ENCODE measurements around the gene TMED6. TPM values are rescaled to one million over a fixed set of nuclear protein-coding genes. Genes with fewer than 3 reads are reported as not detected.
A peak's percentile ranks its signal among the peaks of the same experiment; 100 is the strongest.
"Not testable (repeated sequence)": the region's sequence is repeated elsewhere in the genome, so short reads cannot be mapped to it uniquely, and the experiment has no call there.

Gene TMED6
- total RNA-seq, 2 donors from 2014 or later = 0.51 to 0.57 TPM

DNA sequence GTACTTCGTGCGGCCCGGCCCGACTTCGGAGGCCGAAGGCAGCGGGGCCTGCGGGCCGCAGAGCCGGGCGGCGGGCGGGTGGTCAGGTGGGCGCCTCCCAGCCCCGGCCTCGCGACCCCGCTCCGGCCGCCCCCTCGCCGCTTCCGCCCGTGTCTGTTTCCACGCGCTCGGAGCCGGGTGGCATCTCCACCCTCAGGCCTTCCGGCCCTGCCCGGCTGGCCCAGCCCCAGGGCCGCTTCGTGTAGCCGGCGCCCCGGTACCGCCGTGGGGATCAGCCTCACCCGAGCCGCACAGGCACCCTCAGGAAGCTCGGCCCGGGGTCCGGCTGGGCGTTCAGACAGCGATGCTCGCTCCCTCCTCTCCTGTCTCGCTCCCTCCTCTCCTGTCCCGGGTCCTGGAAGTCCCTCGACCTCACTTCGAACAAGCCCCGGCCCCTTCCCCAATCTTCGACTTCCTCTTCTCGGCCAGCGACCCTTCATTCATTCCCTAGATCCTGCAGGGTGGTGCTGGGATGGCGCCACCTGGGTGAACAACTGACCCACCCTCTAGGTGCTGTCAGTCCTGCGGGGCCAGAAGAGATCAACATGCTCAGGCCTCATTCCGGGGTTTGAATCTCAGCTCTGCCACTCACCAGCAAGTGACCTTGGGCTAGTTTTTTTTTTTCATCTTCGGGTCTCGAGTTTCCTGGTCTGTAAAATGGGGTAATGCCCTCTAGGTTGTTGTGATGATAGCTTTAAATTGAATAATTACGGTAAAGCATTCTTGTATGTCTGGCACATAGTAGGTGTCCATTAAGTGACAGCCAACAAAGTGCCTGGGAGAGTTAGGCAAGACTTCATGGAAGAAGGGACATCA is 39.8 kb downstream of the TMED6 start:
- intact Hi-C loops (cut with DNase I) = no loop called here
- peak; percentile 84 for DNase-seq (ENCODE audit: low spot score)

DNA sequence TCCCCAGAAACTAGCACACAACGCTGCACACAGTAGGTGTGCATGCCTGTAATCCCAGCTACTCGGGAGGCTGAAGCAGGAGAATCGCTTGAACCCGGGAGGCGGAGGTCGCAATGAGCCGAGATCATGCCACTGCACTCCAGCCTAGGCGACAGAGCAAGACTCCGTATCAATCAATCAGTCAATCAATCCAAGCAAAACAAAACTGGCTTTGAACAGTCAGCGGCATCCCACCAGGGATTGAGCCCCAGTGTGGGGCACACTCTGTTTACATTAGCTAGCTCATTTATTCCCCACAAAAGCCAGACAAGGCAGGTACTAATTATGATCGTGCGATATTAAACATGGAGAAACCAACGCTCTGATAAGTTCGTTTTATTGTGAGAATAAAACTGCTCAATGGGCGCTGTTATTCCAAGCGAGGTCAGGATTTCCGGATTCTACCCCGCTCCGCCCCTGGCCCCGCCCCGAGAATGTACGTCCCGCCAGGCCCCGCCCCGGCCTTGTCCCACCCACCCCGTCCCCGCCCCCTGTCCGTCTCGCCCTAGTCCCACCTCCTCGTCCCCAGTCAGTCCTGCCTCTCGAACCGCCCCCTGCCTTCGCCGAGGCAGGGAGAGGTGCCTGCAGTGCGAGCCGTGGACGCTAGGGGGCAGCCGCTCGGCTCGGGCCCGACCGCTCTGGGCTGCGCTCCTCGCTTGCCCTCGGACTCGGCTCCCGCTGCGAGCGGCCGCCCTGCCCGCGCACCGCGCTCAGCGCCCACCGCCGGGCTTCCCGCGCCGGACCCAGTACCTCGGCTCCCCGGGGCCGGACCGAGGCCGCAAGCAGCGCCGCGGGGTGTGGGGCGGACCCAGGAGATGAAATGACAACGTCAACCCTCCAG is 40.7 kb downstream of the TMED6 start, which contains the start of gene VPS4A:
Gene VPS4A (plus strand): TSS at position 698 of the 880 bp plus-strand sequence. CDS start 162 bp downstream, at position 860.
- DNase-seq (ENCODE audit: low spot score) = peak; percentile 99
- intact Hi-C loops (cut with DNase I) = no loop called here

DNA sequence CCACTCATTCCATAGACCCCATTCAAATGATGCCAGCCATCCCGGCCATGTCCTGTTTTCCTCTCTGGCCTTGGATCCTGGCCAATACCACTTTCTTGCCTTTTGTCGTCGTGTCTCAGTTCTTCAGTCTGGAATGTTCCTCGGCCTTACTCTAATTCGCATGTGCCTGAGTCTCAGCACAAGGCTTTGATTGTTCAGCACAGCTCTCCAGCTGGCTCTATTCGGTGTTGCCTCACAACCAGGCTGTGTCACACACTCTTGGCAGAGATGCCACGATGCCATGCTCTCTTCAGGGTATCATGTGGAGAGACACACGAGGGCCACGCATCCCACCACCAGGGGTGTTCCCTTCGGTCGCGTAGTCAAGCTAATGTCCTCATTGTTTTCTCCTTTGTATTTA is 42.3 kb downstream of the TMED6 start:
- peak; percentile 78 for DNase-seq (ENCODE audit: low spot score)
- intact Hi-C loops (cut with DNase I) = loop anchor here in 1 of 2 donors (10.0 kb wide), 1 partner anchor 405 kb away; no protein-coding TSS in a partner anchor

DNA sequence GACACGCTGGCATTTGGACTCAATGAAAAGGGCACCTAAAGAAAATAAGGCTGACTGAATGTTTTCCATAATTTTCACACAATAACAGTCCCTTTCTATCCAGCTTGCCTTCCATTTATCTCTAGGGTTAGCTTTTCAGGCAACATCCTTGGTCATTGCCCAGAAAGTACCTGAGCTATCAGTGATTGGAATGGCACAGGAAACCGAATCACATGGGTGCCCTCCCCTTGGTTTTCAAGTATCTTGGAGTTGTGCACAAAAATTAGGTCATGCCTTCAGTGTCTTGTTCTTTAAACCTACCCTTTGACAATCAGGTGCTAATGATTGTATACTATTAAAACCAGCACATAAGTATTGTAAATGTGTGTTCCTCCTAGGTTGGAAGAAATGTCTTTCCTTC is 43.7 kb downstream of the TMED6 start:
- intact Hi-C loops (cut with DNase I) = loop anchor here in 1 of 2 donors (10.0 kb wide), 1 partner anchor 403 kb away; no protein-coding TSS in a partner anchor
- DNase-seq (ENCODE audit: low spot score) = no peak

DNA sequence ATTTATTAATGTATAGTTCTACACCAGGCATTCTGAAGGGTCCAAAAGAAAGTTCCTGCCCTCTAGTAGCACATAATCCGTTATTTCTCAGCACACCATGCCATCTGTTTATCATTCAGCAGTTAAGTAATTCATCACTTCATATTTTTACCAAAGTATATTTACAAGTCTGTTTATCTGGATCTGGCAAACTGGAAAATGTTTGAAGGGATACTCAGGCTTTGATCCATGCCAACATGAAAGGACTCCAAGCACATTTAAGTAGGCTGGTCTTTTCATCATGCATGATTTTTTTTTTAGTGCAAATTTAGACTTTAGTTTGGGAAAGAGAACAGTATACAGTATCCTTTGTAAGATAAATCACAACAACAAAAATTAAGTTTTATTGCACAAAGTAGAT is 44.5 kb downstream of the TMED6 start:
- no peak for DNase-seq (ENCODE audit: low spot score)
- intact Hi-C loops (cut with DNase I) = loop anchor here in 1 of 2 donors (10.0 kb wide), 1 partner anchor 402 kb away; no protein-coding TSS in a partner anchor

DNA sequence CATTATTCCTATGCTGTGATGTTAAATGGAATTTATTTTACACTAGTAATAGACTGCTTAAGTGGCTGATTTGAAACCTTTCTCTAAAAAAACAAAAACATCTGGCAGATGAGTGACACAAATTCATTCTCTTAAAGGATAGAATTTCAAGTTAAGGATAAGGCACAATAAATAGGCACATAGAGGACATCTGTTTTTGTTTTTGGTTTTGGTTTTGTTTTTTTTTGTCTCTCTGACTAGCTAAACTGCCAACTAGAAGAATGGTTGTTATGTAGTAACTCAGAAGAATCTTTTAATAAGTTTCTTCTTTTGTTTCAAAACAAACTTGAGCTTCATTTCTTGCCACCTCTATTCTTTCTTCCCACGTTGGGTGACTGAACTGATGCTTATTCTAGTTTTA is 45.6 kb downstream of the TMED6 start:
- no peak for DNase-seq (ENCODE audit: low spot score)
- intact Hi-C loops (cut with DNase I) = loop anchor here in 1 of 2 donors (10.0 kb wide), 1 partner anchor 401 kb away; no protein-coding TSS in a partner anchor

DNA sequence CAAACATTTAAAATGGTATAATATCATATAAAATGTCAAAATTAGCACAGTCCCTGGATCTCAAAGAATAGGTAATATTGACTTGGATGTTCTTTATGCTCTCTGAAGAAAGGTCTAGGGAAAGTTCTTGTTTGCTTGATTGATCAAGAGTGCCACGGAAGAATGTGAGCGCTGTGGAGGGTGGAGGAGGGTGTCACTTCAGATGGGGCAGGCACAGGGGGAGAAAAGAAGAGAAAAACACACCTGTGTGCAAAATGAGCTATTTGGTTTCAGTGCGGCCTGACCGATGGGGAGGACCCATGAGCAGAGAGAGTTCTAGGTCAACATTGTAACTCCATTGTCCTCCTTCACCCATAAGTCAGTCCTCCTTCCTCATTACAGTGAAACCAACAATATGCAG is 49.3 kb downstream of the TMED6 start:
- DNase-seq (ENCODE audit: low spot score) = peak; percentile 25
- intact Hi-C loops (cut with DNase I) = loop anchor here in 1 of 2 donors (10.0 kb wide), 1 partner anchor 398 kb away; no protein-coding TSS in a partner anchor

DNA sequence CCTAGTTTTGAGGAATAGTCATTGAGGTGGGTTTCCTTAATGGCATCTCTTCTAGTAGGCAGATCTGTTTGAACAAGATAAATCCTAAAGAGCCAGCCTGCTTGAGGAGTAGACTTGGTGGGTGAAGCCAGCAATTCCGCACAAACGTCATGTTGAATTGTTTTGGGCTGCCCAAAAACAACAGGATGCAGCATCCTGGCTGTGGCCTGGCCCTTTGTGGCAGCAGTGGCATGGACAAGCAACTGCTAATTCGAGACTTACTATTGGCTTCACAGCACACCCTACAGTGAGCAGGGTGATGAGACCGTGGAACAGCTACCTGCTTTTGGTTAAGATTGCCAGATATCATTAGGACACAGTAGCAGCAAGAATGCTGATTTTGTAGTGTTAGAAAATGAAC is 49.7 kb downstream of the TMED6 start:
- intact Hi-C loops (cut with DNase I) = loop anchor here in 1 of 2 donors (10.0 kb wide), 1 partner anchor 397 kb away; no protein-coding TSS in a partner anchor
- DNase-seq (ENCODE audit: low spot score) = no peak

DNA sequence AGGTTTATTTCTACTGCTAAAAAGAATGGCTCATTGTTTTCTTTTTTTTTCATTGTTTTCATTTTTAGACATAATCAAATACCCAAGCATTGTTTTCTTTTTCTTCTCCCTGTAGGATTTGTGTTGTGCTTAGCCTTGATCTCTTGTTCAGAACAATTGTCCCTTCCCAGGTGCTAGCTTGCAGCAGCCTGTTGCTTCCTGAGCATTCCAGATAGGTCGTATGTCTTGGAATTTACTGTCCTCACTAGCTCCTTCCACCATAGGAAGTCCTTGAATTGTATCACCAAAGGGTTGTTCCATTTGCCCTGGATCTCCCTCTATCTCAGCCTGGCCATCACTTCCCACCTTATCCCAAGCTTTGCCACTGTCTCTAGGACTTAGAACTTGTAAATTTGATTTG is 50.4 kb downstream of the TMED6 start:
- intact Hi-C loops (cut with DNase I) = loop anchor here in 1 of 2 donors (10.0 kb wide), 1 partner anchor 396 kb away; no protein-coding TSS in a partner anchor
- DNase-seq (ENCODE audit: low spot score) = no peak

DNA sequence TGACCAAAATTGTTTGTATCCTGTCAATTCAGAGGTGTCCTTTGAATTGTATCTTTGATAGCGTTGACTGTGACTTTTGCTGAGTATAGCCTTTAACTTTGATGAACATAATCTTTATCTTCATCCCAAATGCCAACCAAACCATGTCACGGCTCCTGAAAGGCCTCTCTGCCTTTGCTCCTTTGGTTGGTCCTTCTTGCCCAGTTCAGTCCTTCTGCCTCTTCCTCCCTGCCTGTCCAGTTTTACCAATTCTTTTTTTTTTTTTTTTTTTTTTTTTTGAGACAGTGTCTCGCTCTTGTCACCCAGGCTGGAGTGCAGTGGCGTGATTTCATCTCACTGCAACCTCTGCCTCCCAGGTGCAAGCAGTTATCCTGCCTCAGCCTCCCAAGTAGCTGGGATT is 53.3 kb downstream of the TMED6 start:
- no peak for DNase-seq (ENCODE audit: low spot score)
- intact Hi-C loops (cut with DNase I) = no loop called here

DNA sequence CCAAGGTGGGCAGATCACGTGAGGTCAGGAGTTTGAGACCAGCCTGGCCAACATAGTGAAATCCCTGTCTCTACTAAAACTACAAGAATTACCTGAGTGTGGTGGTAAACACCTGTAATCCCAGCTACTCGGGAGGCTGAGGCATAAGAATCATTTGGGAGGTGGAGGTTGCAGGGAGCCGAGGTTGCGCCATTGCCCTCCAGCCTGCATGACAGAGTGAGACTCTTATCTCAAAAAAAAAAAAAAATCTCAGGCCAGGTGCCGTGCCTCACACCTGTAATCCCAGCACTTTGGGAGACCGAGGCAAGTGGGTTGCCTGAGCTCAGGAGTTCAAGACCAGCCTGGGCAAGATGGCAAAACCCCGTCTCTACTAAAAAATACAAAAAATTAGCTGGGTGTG is 54.8 kb downstream of the TMED6 start:
- intact Hi-C loops (cut with DNase I); DNase-seq (ENCODE audit: low spot score): not testable (repeated sequence)

DNA sequence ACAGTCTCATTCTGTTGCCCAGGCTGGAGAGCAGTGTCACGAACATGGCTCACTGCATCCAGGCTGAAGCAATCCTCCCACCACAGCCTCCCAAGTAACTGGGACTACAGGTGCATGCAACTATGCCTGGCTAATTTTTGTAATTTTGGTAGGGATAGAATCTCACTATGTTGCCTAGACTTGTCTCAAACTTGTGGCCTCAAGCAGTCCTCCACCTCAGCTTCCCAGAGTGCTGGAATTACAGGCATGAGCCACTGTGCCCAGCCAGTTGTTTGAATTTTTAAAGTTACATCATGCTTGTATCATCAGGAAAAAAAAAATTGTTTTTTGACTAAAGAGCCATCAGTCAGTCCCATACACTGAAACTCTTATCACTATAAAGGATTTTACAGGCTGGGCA is 57.5 kb downstream of the TMED6 start:
- DNase-seq (ENCODE audit: low spot score) = no peak
- intact Hi-C loops (cut with DNase I) = no loop called here

DNA sequence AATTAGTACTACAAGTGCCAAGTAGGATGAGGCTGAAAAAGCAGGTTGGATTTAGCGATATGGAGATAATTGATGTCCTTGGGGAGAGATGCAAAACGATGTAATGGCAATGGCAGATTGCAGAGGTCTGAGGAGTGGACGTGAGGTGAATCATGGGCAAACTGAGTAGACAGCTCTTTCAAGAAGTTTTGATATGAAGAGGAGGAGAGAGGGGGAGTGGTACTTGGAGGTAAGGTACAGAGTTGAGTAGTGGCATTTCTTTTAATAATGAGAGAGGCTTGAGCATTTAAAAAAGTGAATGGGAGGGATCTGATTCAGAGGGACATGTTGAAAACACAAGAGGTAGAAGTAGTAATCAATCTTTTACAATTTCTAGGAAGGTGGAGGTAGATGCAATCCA is 58.2 kb downstream of the TMED6 start:
- intact Hi-C loops (cut with DNase I) = no loop called here
- no peak for DNase-seq (ENCODE audit: low spot score)

Other genes starting within 250 kb of the TMED6 start
- gene HAS3, start 246.1 kb downstream of the TMED6 start, total RNA-seq = 1 to 10 TPM in 1 of 2 donors, under 1 TPM in 1; 0.88 to 1.3 TPM
- 10 to 100 TPM; 55.0 to 67.0 TPM for gene CHTF8, start 219.2 kb downstream of the TMED6 start, total RNA-seq
- 10 to 100 TPM; 32.8 to 36.9 TPM for gene UTP4, start 219.1 kb downstream of the TMED6 start, total RNA-seq
- 10 to 100 TPM; 53.8 to 59.5 TPM for gene SNTB2, start 164.6 kb downstream of the TMED6 start, total RNA-seq
- 10 to 100 TPM; 23.4 to 24.1 TPM for gene VPS4A, start 40.4 kb downstream of the TMED6 start, total RNA-seq
- 1 to 10 TPM; 6.6 to 6.9 TPM for gene PDF, start 21.2 kb downstream of the TMED6 start, total RNA-seq
- gene COG8, start 12.2 kb downstream of the TMED6 start, total RNA-seq = 10 to 100 TPM; 21.9 to 22.4 TPM
- gene NIP7, start 12.0 kb downstream of the TMED6 start, total RNA-seq = 10 to 100 TPM; 14.3 to 15.9 TPM
- 10 to 100 TPM; 24.4 to 33.0 TPM for gene TERF2, start 34.2 kb upstream of the TMED6 start, total RNA-seq
- 10 to 100 TPM; 47.3 to 59.3 TPM for gene CYB5B, start 72.8 kb upstream of the TMED6 start, total RNA-seq
- gene NFAT5, start 214.2 kb upstream of the TMED6 start, total RNA-seq = 10 to 100 TPM; 43.0 to 55.3 TPM